Calu3 (cell line): Measurements from ENCODE around the gene SDK2. TPM values are rescaled to one million over a fixed set of nuclear protein-coding genes. Genes with fewer than 3 reads are reported as not detected.

Experiments used
- BruUV-seq: library from RNA; stranded (reverse); fragments of 400-500 nt; replicated peaks from 2 replicates; lab custom pipeline; 2021; lab: Mats Ljungman, UMichigan
- CTCF ChIA-PET: fragments of 300-600 bp; sonication (Branson Sonifier 250); formaldehyde crosslinking; loops from one replicate; lab custom pipeline; 2022; ENCODE audit warnings: antibody characterized with exemption; lab: Charles Lee
- DNase-seq: peaks from one replicate; pipeline ENCODE4 v3.0.0; 2022
- H3K27ac Mint-ChIP-seq: one replicate; pipeline ENCODE4 v1.8.0; 2022; ENCODE audit warnings: mixed read lengths; ENCODE audit not compliant: unreplicated experiment
- H3K27me3 Mint-ChIP-seq: one replicate; pipeline ENCODE4 v1.8.0; 2022; ENCODE audit warnings: mixed read lengths; ENCODE audit not compliant: unreplicated experiment
- H3K36me3 Mint-ChIP-seq: one replicate; pipeline ENCODE4 v1.8.0; 2022; ENCODE audit warnings: mild to moderate bottlenecking, moderate library complexity, mixed read lengths; ENCODE audit not compliant: insufficient read depth, unreplicated experiment
- H3K4me1 Mint-ChIP-seq: one replicate; pipeline ENCODE4 v1.8.0; 2022; ENCODE audit warnings: mild to moderate bottlenecking, low read depth, mixed read lengths; ENCODE audit not compliant: unreplicated experiment
- H3K4me3 Mint-ChIP-seq: one replicate; pipeline ENCODE4 v1.8.0; 2022; ENCODE audit warnings: mild to moderate bottlenecking, low read depth, moderate library complexity, mixed read lengths; ENCODE audit not compliant: unreplicated experiment
- H3K9me3 Mint-ChIP-seq: one replicate; pipeline ENCODE4 v1.8.0; 2022; ENCODE audit warnings: low read depth, mixed read lengths; ENCODE audit not compliant: unreplicated experiment
- intact Hi-C: fragments of 100-400 bp; cut with micrococcal nuclease; formaldehyde crosslinking; loops from one replicate; pipeline ENCODE4 v1.10.0; 2022; ENCODE audit not compliant: unreplicated experiment
- total RNA-seq: library from RNA; stranded (reverse); gene quantifications from 2 replicates; pipeline ENCODE4 v1.2.3, GENCODE V29; 2022
- TF ChIP-seq, protein P1 (sequence below): fragments of 200-600 bp; IDR thresholded peaks from one replicate; pipeline ENCODE4 v1.8.0; 2022; ENCODE audit warnings: antibody characterized with exemption; ENCODE audit not compliant: unreplicated experiment

Gene SDK2
- total RNA-seq, 1 experiment from 2014 or later, result not detected

GRCh38 chr17:73380439-73381106, 263.7 kb downstream of the SDK2 start:
- no TSS peak for BruUV-seq
- CTCF ChIA-PET, result no interaction called here
- H3K27ac Mint-ChIP-seq, result no peak overlapping the region
- no peaks in the 10 kb centered on the region for H3K36me3 Mint-ChIP-seq
- H3K9me3 Mint-ChIP-seq, result no peaks in the 10 kb centered on the region
- no peak for DNase-seq
- TF ChIP-seq, protein P1, sequence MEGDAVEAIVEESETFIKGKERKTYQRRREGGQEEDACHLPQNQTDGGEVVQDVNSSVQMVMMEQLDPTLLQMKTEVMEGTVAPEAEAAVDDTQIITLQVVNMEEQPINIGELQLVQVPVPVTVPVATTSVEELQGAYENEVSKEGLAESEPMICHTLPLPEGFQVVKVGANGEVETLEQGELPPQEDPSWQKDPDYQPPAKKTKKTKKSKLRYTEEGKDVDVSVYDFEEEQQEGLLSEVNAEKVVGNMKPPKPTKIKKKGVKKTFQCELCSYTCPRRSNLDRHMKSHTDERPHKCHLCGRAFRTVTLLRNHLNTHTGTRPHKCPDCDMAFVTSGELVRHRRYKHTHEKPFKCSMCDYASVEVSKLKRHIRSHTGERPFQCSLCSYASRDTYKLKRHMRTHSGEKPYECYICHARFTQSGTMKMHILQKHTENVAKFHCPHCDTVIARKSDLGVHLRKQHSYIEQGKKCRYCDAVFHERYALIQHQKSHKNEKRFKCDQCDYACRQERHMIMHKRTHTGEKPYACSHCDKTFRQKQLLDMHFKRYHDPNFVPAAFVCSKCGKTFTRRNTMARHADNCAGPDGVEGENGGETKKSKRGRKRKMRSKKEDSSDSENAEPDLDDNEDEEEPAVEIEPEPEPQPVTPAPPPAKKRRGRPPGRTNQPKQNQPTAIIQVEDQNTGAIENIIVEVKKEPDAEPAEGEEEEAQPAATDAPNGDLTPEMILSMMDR, result no peak
- H3K4me1 Mint-ChIP-seq, result no peaks in the 10 kb centered on the region
- H3K27me3 Mint-ChIP-seq, result peaks cover 65% of the 10 kb centered on the region
- no peak overlapping the region for H3K4me3 Mint-ChIP-seq
- intact Hi-C loops, result no loop called here

DNA sequence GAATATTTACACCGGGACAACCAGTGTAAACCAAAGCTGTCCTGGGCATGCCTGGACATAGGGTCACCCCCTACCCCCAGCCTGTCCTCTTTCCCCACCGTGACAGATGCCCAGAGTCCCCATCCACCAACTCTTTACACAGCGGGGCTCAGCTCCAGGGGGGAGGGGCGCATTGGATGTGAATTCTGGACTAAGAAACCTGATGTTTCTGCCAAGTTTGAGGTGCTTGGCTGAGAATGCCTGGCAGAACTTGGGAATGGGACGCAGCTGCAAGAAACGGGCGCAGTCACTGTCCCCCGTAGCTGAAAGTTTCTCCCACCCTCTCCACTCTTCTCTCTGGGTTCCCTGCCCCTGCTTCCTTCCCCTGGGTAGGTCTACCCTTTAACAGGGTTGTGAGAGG, 264.4 kb downstream of the SDK2 start:
- H3K27ac Mint-ChIP-seq, result no peak overlapping the region
- DNase-seq, result no peak
- CTCF ChIA-PET, result no interaction called here
- H3K36me3 Mint-ChIP-seq, result no peaks in the 10 kb centered on the region
- no peaks in the 10 kb centered on the region for H3K4me1 Mint-ChIP-seq
- no TSS peak for BruUV-seq
- peaks cover 65% of the 10 kb centered on the region for H3K27me3 Mint-ChIP-seq
- intact Hi-C loops, result no loop called here
- TF ChIP-seq, protein P1, result no peak
- H3K4me3 Mint-ChIP-seq, result no peak overlapping the region
- no peaks in the 10 kb centered on the region for H3K9me3 Mint-ChIP-seq

GRCh38 chr17:73378974-73379470, 265.2 kb downstream of the SDK2 start:
- H3K27me3 Mint-ChIP-seq, result peaks cover 65% of the 10 kb centered on the region
- intact Hi-C loops, result no loop called here
- CTCF ChIA-PET, result no interaction called here
- H3K36me3 Mint-ChIP-seq, result no peaks in the 10 kb centered on the region
- no TSS peak for BruUV-seq
- DNase-seq, result no peak
- no peak overlapping the region for H3K27ac Mint-ChIP-seq
- H3K4me3 Mint-ChIP-seq, result no peak overlapping the region
- no peaks in the 10 kb centered on the region for H3K4me1 Mint-ChIP-seq
- H3K9me3 Mint-ChIP-seq, result no peaks in the 10 kb centered on the region
- TF ChIP-seq, protein P1, result no peak

- Mint-ChIP-seq H3K27ac (no peak overlapping the region), H3K9me3 (no peaks in the 10 kb centered on the region), H3K36me3 (no peaks in the 10 kb centered on the region), H3K27me3 (peaks cover 69% of the 10 kb centered on the region), H3K4me1 (peaks cover 2% of the 10 kb centered on the region), H3K4me3 (no peak overlapping the region)
- intact Hi-C loops, result no loop called here
- no peak for DNase-seq
- CTCF ChIA-PET, result interaction anchor here (0.8 kb wide), 1 partner anchor 114 kb away, joined by 3 read pairs; no protein-coding TSS in a partner anchor
- no TSS peak for BruUV-seq
- TF ChIP-seq, protein P1, result no peak
Observed at GRCh38 chr17:73376636-73377035, 267.6 kb downstream of the SDK2 start.
